Activated T-helper 1 cell treated with anti-CD3 and anti-CD28 coated beads, Interleukin-12 subunit alpha, Interleukin-12 subunit beta, Interleukin-2, Interleukin-4 antibody, amounts not matched to agents 30 ng/mL and 10 ng/mL and 1 ng/mL, durations not matched to agents 14 hours and 24 hours and 36 hours (primary cell): ENCODE data around the gene SMCO3. TPM values are rescaled to one million over a fixed set of nuclear protein-coding genes. Genes with fewer than 3 reads are reported as not detected.

Source experiments
- DNase-seq: peaks from one replicate; pipeline ENCODE4 v3.0.0; 2021; ENCODE audit warnings: low spot score
- H3K27ac Mint-ChIP-seq: one replicate; pipeline ENCODE4 v1.8.0; 2021; ENCODE audit warnings: mild to moderate bottlenecking, mixed read lengths
- H3K27me3 Mint-ChIP-seq: one replicate; pipeline ENCODE4 v1.8.0; 2022; ENCODE audit warnings: mild to moderate bottlenecking, moderate library complexity, mixed read lengths; ENCODE audit not compliant: insufficient read depth
- H3K36me3 Mint-ChIP-seq: one replicate; pipeline ENCODE4 v1.8.0; 2021; ENCODE audit warnings: low read depth, mixed read lengths
- H3K4me1 Mint-ChIP-seq: one replicate; pipeline ENCODE4 v1.8.0; 2021; ENCODE audit warnings: low read depth, mixed read lengths
- H3K4me3 Mint-ChIP-seq: one replicate; pipeline ENCODE4 v1.8.0; 2021; ENCODE audit warnings: mild to moderate bottlenecking, moderate library complexity, mixed read lengths
- H3K9me3 Mint-ChIP-seq: one replicate; pipeline ENCODE4 v1.8.0; 2021; ENCODE audit warnings: mixed read lengths
- intact Hi-C: fragments of 100-400 bp; cut with micrococcal nuclease; formaldehyde crosslinking; loops from one replicate; pipeline ENCODE4 v1.15.1; 2024
- total RNA-seq: library from RNA; stranded (reverse); gene quantifications from 2 replicates; pipeline ENCODE4 v1.2.3, GENCODE V29; 2022

SMCO3 gene
- total RNA-seq, 1 donor from 2014 or later, result not detected

DNA sequence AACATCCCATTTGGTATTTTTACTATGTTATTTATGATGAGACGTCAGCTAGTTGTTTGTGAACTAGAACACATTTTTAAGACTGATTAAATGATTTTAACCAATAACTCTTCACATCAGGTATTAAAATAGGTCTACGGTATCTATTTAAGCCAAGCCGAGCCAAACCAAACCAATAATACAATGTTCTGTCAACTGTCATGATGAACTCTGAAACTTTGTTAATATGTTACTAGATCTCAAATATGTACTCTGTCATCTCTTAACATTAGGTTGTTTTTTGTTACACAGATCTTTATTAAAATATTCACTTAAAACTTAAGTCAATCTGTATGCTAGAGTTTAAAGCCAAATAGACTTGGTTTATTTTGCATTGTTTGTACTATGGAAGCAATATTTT, 28.3 kb upstream of the SMCO3 start:
- H3K36me3 Mint-ChIP-seq, result no peaks in the 10 kb centered on the region
- no peak for DNase-seq
- no peak overlapping the region for H3K27ac Mint-ChIP-seq
- intact Hi-C loops, result no loop called here
- H3K9me3 Mint-ChIP-seq, result no peaks in the 10 kb centered on the region
- H3K4me1 Mint-ChIP-seq, result peaks cover 5% of the 10 kb centered on the region
- H3K4me3 Mint-ChIP-seq, result no peak overlapping the region
- peaks cover 14% of the 10 kb centered on the region for H3K27me3 Mint-ChIP-seq

DNA sequence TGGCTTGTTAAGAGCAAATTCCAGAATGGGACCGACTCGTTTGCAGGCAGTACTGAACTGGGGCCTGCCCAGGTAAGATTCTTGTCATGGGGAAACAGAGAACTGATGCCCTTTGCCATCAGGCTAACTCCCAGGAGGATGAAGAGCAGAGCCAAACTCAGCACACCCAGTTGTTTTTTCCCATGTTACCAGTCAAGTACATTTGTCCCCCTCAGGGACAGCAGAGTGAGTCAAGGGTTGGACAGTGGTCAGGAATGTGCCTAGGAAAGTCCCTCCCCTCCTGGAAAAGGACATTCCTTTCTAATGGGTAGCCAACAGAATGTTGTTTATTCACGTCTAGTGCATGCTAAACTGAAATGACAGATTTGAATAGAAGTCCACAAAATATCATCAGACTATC, 27.8 kb upstream of the SMCO3 start:
- no peak for DNase-seq
- no peak overlapping the region for H3K4me3 Mint-ChIP-seq
- H3K36me3 Mint-ChIP-seq, result no peaks in the 10 kb centered on the region
- intact Hi-C loops, result no loop called here
- H3K9me3 Mint-ChIP-seq, result no peaks in the 10 kb centered on the region
- H3K27ac Mint-ChIP-seq, result no peak overlapping the region
- H3K4me1 Mint-ChIP-seq, result peaks cover 5% of the 10 kb centered on the region
- H3K27me3 Mint-ChIP-seq, result peaks cover 14% of the 10 kb centered on the region

DNA sequence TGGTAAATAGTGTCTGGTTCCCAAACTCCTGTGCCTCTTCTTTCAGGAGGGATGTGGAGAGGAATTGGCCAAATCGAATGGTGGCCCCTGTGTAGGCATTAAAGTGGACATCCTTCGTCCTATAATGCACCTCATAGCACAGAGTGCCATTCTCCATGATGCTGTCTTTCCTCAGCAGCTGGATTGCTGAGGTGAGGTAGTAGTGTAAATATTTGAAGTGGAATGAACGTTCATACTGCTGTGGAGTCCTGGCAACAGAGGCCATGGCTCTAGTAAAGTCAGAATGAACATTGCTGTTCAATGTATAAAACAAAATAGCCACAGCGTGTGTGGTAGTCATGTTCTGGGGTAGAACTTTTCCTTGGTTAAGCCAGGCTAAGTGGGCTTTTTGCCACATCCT, 26.6 kb upstream of the SMCO3 start:
- H3K4me1 Mint-ChIP-seq, result peaks cover 5% of the 10 kb centered on the region
- no peak for DNase-seq
- no peak overlapping the region for H3K27ac Mint-ChIP-seq
- no peaks in the 10 kb centered on the region for H3K9me3 Mint-ChIP-seq
- intact Hi-C loops, result no loop called here
- no peaks in the 10 kb centered on the region for H3K36me3 Mint-ChIP-seq
- H3K27me3 Mint-ChIP-seq, result peaks cover 16% of the 10 kb centered on the region
- no peak overlapping the region for H3K4me3 Mint-ChIP-seq

DNA sequence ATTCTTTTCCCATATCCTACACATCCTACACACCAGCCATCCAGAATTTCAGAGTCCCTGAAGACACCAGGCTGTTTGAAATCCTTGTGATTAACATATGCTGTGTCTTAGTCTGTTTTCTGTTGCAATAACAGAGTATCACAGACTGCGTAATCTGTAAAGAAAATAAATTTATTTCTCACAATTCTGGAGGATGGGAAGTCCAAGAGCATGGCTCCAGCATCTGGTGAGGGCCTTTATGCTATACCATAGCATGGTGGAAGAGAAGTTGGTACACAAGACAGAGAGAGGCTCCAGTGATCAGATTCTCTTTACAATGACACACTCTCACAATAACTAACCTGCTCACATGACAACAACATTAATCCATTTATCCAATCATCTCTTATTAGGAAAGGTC, 25.3 kb upstream of the SMCO3 start:
- Mint-ChIP-seq H3K9me3 (no peaks in the 10 kb centered on the region), H3K27me3 (peaks cover 22% of the 10 kb centered on the region), H3K4me3 (no peak overlapping the region), H3K36me3 (no peaks in the 10 kb centered on the region), H3K4me1 (no peaks in the 10 kb centered on the region), H3K27ac (no peak overlapping the region)
- DNase-seq, result no peak
- intact Hi-C loops, result no loop called here

GRCh38 chr12:14836336-14837210, 22.6 kb upstream of the SMCO3 start:
- no peak overlapping the region for H3K27ac Mint-ChIP-seq
- DNase-seq, result no peak
- no peaks in the 10 kb centered on the region for H3K4me1 Mint-ChIP-seq
- intact Hi-C loops, result no loop called here
- H3K36me3 Mint-ChIP-seq, result no peaks in the 10 kb centered on the region
- H3K9me3 Mint-ChIP-seq, result no peaks in the 10 kb centered on the region
- H3K4me3 Mint-ChIP-seq, result no peak overlapping the region
- H3K27me3 Mint-ChIP-seq, result peaks cover 34% of the 10 kb centered on the region

- intact Hi-C loops, result no loop called here
- H3K9me3 Mint-ChIP-seq, result no peaks in the 10 kb centered on the region
- H3K4me1 Mint-ChIP-seq, result no peaks in the 10 kb centered on the region
- DNase-seq, result no peak
- H3K4me3 Mint-ChIP-seq, result no peak overlapping the region
- H3K27me3 Mint-ChIP-seq, result peaks cover 28% of the 10 kb centered on the region
- no peaks in the 10 kb centered on the region for H3K36me3 Mint-ChIP-seq
- H3K27ac Mint-ChIP-seq, result no peak overlapping the region
Observed at GRCh38 chr12:14834509-14834908, 20.5 kb upstream of the SMCO3 start.

GRCh38 chr12:14833952-14834351, 20.0 kb upstream of the SMCO3 start:
- DNase-seq, result no peak
- Mint-ChIP-seq H3K4me3 (no peak overlapping the region), H3K27me3 (peaks cover 22% of the 10 kb centered on the region), H3K9me3 (no peaks in the 10 kb centered on the region), H3K27ac (no peak overlapping the region), H3K4me1 (no peaks in the 10 kb centered on the region), H3K36me3 (no peaks in the 10 kb centered on the region)
- intact Hi-C loops, result no loop called here

GRCh38 chr12:14833336-14833735, 19.4 kb upstream of the SMCO3 start:
- H3K36me3 Mint-ChIP-seq, result no peaks in the 10 kb centered on the region
- H3K4me3 Mint-ChIP-seq, result no peak overlapping the region
- H3K27ac Mint-ChIP-seq, result no peak overlapping the region
- no peaks in the 10 kb centered on the region for H3K4me1 Mint-ChIP-seq
- no peaks in the 10 kb centered on the region for H3K9me3 Mint-ChIP-seq
- intact Hi-C loops, result no loop called here
- H3K27me3 Mint-ChIP-seq, result peaks cover 26% of the 10 kb centered on the region
- DNase-seq, result no peak

DNA sequence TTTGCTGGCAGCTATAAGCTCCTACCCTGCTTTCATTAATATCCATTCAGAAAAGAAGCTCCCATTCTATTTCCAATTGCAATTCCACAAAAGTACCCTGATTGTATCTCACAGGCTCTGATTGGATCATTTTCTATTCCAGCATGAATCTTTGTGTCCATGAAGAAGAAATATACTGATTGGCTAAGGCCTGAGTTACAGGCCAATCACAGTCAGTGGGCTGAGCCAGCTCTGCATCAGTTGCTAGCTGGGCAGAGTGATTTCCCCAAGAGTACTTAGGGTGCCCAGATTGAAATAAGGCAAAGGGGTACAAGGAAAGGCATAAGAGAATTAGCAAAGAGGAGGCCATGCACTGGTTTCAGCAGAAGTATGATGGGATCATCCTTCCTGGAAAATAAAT, 14.9 kb upstream of the SMCO3 start:
- H3K27me3 Mint-ChIP-seq, result peaks cover 15% of the 10 kb centered on the region
- H3K36me3 Mint-ChIP-seq, result no peaks in the 10 kb centered on the region
- no peak overlapping the region for H3K27ac Mint-ChIP-seq
- intact Hi-C loops, result no loop called here
- no peak overlapping the region for H3K4me3 Mint-ChIP-seq
- DNase-seq, result no peak
- no peaks in the 10 kb centered on the region for H3K9me3 Mint-ChIP-seq
- no peaks in the 10 kb centered on the region for H3K4me1 Mint-ChIP-seq

DNA sequence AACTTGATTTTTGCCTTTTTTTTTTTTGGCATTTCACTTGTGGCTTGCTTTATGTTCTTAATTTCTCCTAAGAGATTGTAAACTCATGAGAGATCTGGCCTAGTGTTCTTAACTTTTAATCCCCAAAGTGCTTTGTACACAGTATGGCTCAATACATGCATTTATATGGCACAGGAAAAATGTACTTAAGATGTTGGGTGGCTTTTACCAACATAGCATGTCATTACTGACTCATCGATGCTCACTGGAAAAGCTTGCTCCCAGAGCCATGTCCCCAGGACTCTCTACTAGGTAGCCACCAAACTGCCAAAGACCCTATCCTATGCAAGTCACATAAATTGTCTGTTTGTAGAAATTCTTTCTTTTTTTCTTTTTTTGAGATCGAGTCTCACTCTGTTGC, 13.1 kb upstream of the SMCO3 start:
- intact Hi-C loops, result no loop called here
- Mint-ChIP-seq H3K27me3 (peaks cover 6% of the 10 kb centered on the region), H3K4me1 (no peaks in the 10 kb centered on the region), H3K36me3 (no peaks in the 10 kb centered on the region), H3K4me3 (no peak overlapping the region), H3K9me3 (no peaks in the 10 kb centered on the region), H3K27ac (no peak overlapping the region)
- no peak for DNase-seq

DNA sequence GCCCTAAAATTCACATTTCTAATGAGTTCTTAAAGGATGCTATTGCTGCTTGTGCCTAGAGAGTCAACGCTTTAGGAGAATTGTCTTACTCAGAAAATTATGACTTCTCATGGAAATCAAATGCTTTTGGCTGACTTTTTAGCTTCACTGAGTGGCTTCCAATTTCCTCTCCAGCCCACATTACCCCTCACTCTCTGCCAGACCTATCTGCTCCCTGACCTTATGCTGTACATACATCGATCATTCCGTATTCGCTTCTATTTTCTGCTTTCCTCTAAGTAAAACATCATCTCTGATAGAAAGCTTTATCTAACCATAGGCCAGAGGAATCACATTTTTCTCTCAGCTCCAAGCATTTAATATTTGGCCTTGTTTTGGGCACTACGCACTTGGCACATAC, 12.5 kb upstream of the SMCO3 start:
- Mint-ChIP-seq H3K9me3 (no peaks in the 10 kb centered on the region), H3K4me3 (no peak overlapping the region), H3K27ac (no peak overlapping the region), H3K36me3 (no peaks in the 10 kb centered on the region), H3K27me3 (peaks cover 4% of the 10 kb centered on the region), H3K4me1 (no peaks in the 10 kb centered on the region)
- intact Hi-C loops, result no loop called here
- no peak for DNase-seq

- DNase-seq, result no peak
- Mint-ChIP-seq H3K36me3 (no peaks in the 10 kb centered on the region), H3K4me1 (no peaks in the 10 kb centered on the region), H3K27me3 (peaks cover 8% of the 10 kb centered on the region), H3K9me3 (no peaks in the 10 kb centered on the region), H3K4me3 (no peak overlapping the region), H3K27ac (no peak overlapping the region)
- intact Hi-C loops, result no loop called here
Observed at GRCh38 chr12:14825256-14825655, 11.3 kb upstream of the SMCO3 start.

DNA sequence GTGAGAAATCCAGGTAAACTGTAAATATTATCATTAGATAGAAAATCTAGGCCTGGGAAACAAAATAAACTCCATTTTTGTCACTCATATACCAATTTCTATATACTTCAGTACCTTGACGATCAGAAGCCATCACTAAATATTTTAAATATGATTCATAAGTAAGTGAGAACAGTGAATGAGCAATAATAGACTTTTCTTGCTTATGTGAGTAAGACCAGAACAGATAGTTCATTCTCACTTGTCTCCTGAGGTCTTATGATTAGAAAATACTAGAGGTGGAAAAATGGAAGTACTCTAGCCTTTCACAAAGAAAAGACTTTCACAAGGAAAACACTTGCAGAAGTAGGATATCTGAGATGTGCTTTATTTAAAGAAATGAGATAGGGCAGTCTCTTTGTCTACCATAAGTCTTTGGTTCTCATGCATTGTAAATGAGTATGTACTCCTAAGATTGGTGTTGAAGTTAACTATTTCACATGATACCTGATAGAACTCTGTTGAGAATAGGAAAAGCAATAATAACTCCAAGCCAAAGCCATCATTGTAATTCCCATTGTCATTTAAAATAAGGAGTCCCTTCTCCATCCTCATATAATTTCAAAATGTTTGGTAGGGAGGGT, 10.1 kb upstream of the SMCO3 start:
- H3K36me3 Mint-ChIP-seq, result no peaks in the 10 kb centered on the region
- H3K27ac Mint-ChIP-seq, result no peak overlapping the region
- no peaks in the 10 kb centered on the region for H3K9me3 Mint-ChIP-seq
- no peak overlapping the region for H3K4me3 Mint-ChIP-seq
- intact Hi-C loops, result no loop called here
- H3K4me1 Mint-ChIP-seq, result no peaks in the 10 kb centered on the region
- peaks cover 8% of the 10 kb centered on the region for H3K27me3 Mint-ChIP-seq
- no peak for DNase-seq
